Small intestine (tissue), 7 donors: ENCODE results near the gene C12orf76. TPM values are rescaled to one million over a fixed set of nuclear protein-coding genes. Genes with fewer than 3 reads are reported as not detected.

Source experiments
- DNase-seq, 2 donors: peaks; one replicate each; pipeline versions ENCODE4 v3.0.0 to v3.0.0-alpha.2; 2013
- FAIRE-seq: peaks from 2 replicates; lab custom pipeline; 2012; peaks lifted over from hg19 to GRCh38; lab: Jason Lieb, UNC
- H3K27ac ChIP-seq, 3 donors: one replicate each; pipeline ENCODE4 v1.5.1; 2013; ENCODE audit warnings: low read length in 2 of 3, mild to moderate bottlenecking in 2 of 3, control low read depth in 1 of 3, inconsistent platforms in 1 of 3, low read depth in 1 of 3, moderate library complexity in 1 of 3
- H3K27me3 ChIP-seq, 3 donors: one replicate each; pipeline ENCODE4 v1.6.1; 2013; ENCODE audit warnings: low read length in 3 of 3, inconsistent platforms in 1 of 3; ENCODE audit not compliant: control insufficient read depth in 3 of 3, insufficient read depth in 3 of 3
- H3K36me3 ChIP-seq, 3 donors: one replicate each; pipeline ENCODE4 v1.6.1; 2013; ENCODE audit warnings: low read length in 3 of 3, inconsistent platforms in 1 of 3, low read depth in 1 of 3, mild to moderate bottlenecking in 1 of 3, moderate library complexity in 1 of 3; ENCODE audit not compliant: control insufficient read depth in 3 of 3, insufficient read depth in 2 of 3
- H3K4me1 ChIP-seq, 3 donors: one replicate each; pipeline ENCODE4 v1.6.1; 2013; ENCODE audit warnings: low read length in 2 of 3, inconsistent platforms in 1 of 3, low read depth in 1 of 3, mild to moderate bottlenecking in 1 of 3, moderate library complexity in 1 of 3; ENCODE audit not compliant: control insufficient read depth in 3 of 3, insufficient read depth in 2 of 3
- H3K4me3 ChIP-seq, 3 donors: one replicate each; pipeline ENCODE4 v1.5.1; 2013; ENCODE audit warnings: low read length in 3 of 3, control low read depth in 1 of 3, inconsistent platforms in 1 of 3, low read depth in 1 of 3, mild to moderate bottlenecking in 1 of 3, moderate library complexity in 1 of 3
- H3K9me3 ChIP-seq, 2 donors: one replicate each; pipeline ENCODE4 v1.6.1; 2013; ENCODE audit warnings: low read depth in 1 of 2, low read length in 1 of 2; ENCODE audit not compliant: control insufficient read depth in 2 of 2, insufficient read depth in 1 of 2
- WGBS, 3 donors: extraction: QIAGEN DNeasy Blood & Tissue Kit; methylation state at CpG; one replicate each; pipeline ENCODE4 v1.1.7; 2013; 5-methylcytosine and 5-hydroxymethylcytosine counted together
- polyA plus RNA-seq, 4 donors: library from polyadenylated mRNA; stranded (reverse) in 3 of 4; unstranded in 1 of 4; fragments of 200-250 nt in 3 of 4; fragments of 120-200 nt in 1 of 4; gene quantifications; one replicate each; pipeline versions ENCODE4 v1.2.1 to v1.2.3, GENCODE V29; 2013
- donor health status: healthy with polysubstance abuse.
- donor health status: control.
- donor health status: control.
- donor health status: Bipolar disorder and iron deficiency.
- donor health status: healthy.

Gene C12orf76
- polyA plus RNA-seq, 4 donors, result 5.4 to 32.4 (median 8.1) TPM

GRCh38 chr12:109998904-109999648, 49.2 kb downstream of the C12orf76 start, which contains the start of gene ANKRD13A:
ANKRD13A (plus strand) TSS chr12:109999430; CDS start chr12:109999689, 259 bp downstream.
- H3K27ac ChIP-seq, result peak within 1 kb of the TSS; percentile 65 to 94 (median 74)
- WGBS, 3 donors, result 0% methylated on average over 47 to 62 of the region's 62 CpGs
- peak within 1 kb of the TSS; percentile 80 to 99 (median 92) for H3K4me3 ChIP-seq
- H3K27me3 ChIP-seq, result no peaks in the 10 kb centered on the region
- H3K9me3 ChIP-seq, result no peaks in the 10 kb centered on the region
- peaks cover 0 to 26% (median 3%) of the 10 kb centered on the region in 3 donors for H3K4me1 ChIP-seq
- no peak for FAIRE-seq
- peaks cover 0 to 7% (median 0%) of the 10 kb centered on the region in 3 donors for H3K36me3 ChIP-seq
- DNase-seq, result peak; percentile 93 to 95

GRCh38 chr12:109998241-109998903, 50.0 kb downstream of the C12orf76 start:
- peak overlapping the region; percentile 80 to 99 (median 92) for H3K4me3 ChIP-seq
- H3K9me3 ChIP-seq, result no peaks in the 10 kb centered on the region
- H3K4me1 ChIP-seq, result peaks cover 0 to 26% (median 4%) of the 10 kb centered on the region in 3 donors
- no peak for DNase-seq
- H3K27me3 ChIP-seq, result no peaks in the 10 kb centered on the region
- WGBS, 3 donors, result 44 to 54% (median 46%) methylated on average over 9 of the region's 9 CpGs
- peaks cover 0 to 5% (median 0%) of the 10 kb centered on the region in 3 donors for H3K36me3 ChIP-seq
- no peak for FAIRE-seq
- peak overlapping the region in 2 of 3 donors; percentile 16 to 94 for H3K27ac ChIP-seq

GRCh38 chr12:109997393-109997792, 50.9 kb downstream of the C12orf76 start:
- H3K4me3 ChIP-seq, result no peak overlapping the region
- DNase-seq (no peak), FAIRE-seq (no peak)
- peaks cover 0 to 20% (median 4%) of the 10 kb centered on the region in 3 donors for H3K4me1 ChIP-seq
- H3K27ac ChIP-seq, result no peak overlapping the region
- H3K36me3 ChIP-seq, result peaks cover 0 to 3% (median 0%) of the 10 kb centered on the region in 3 donors
- no peaks in the 10 kb centered on the region for H3K9me3 ChIP-seq
- 87 to 90% (median 88%) methylated on average over 4 of the region's 4 CpGs for WGBS, 3 donors
- H3K27me3 ChIP-seq, result no peaks in the 10 kb centered on the region

- DNase-seq (no peak), FAIRE-seq (no peak)
- Histone ChIP-seq H3K27me3 (no peaks in the 10 kb centered on the region), H3K36me3 (peaks cover 0 to 4% (median 2%) of the 10 kb centered on the region in 3 donors), H3K4me3 (peak overlapping the region; percentile 74 to 100 (median 97)), H3K4me1 (peaks cover 0 to 20% (median 4%) of the 10 kb centered on the region in 3 donors), H3K27ac (peak overlapping the region in 2 of 3 donors; percentile 32 to 90), H3K9me3 (no peaks in the 10 kb centered on the region)
- WGBS, 3 donors, result 48 to 50% (median 48%) methylated on average over 2 of the region's 2 CpGs
Measured at GRCh38 chr12:109996483-109996853, 51.9 kb downstream of the C12orf76 start.

- Histone ChIP-seq H3K27me3 (no peaks in the 10 kb centered on the region), H3K4me3 (peak within 1 kb of the TSS; percentile 74 to 100 (median 97)), H3K27ac (peak within 1 kb of the TSS; percentile 58 to 93 (median 90)), H3K36me3 (peaks cover 0 to 7% (median 2%) of the 10 kb centered on the region in 3 donors), H3K4me1 (peaks cover 0 to 20% (median 4%) of the 10 kb centered on the region in 3 donors), H3K9me3 (no peaks in the 10 kb centered on the region)
- 0 to 1% (median 0%) methylated on average over 53 to 65 of the region's 65 CpGs for WGBS, 3 donors
- DNase-seq (peak; percentile 95 to 96), FAIRE-seq (no peak)
Measured at GRCh38 chr12:109995686-109996482, 52.4 kb downstream of the C12orf76 start, which contains the start of gene GIT2. GIT2 (minus strand) TSS chr12:109996368; CDS start chr12:109996224, 144 bp downstream.

- DNase-seq (peak in 1 of 2 donors; percentile 45), FAIRE-seq (no peak)
- no peaks in the 10 kb centered on the region for H3K27me3 ChIP-seq
- peaks cover 0 to 19% (median 4%) of the 10 kb centered on the region in 3 donors for H3K4me1 ChIP-seq
- H3K36me3 ChIP-seq, result peaks cover 2 to 9% (median 2%) of the 10 kb centered on the region in 3 donors
- peak overlapping the region; percentile 48 to 90 (median 58) for H3K27ac ChIP-seq
- WGBS, 3 donors, result 1 to 2% (median 1%) methylated on average over 6 of the region's 6 CpGs
- no peaks in the 10 kb centered on the region for H3K9me3 ChIP-seq
- H3K4me3 ChIP-seq, result peak overlapping the region; percentile 74 to 100 (median 97)
Measured at GRCh38 chr12:109995361-109995685, 53.0 kb downstream of the C12orf76 start.

GRCh38 chr12:109994401-109995175, 53.7 kb downstream of the C12orf76 start:
- Histone ChIP-seq H3K36me3 (peaks cover 4 to 9% (median 5%) of the 10 kb centered on the region in 3 donors), H3K27ac (peak overlapping the region in 2 of 3 donors; percentile 16 to 64), H3K4me3 (peak overlapping the region in 2 of 3 donors; percentile 74 to 100), H3K9me3 (no peaks in the 10 kb centered on the region), H3K4me1 (peaks cover 0 to 15% (median 4%) of the 10 kb centered on the region in 3 donors), H3K27me3 (no peaks in the 10 kb centered on the region)
- 7 to 24% (median 8%) methylated on average over 6 of the region's 6 CpGs for WGBS, 3 donors
- no peak for FAIRE-seq
- peak; percentile 54 to 59 for DNase-seq
